Stimulated activated CD8-positive, alpha-beta memory T cell treated with anti-CD3 and anti-CD28 coated beads, Interleukin-12 subunit alpha, Interleukin-12 subunit beta, amount 100 ng/mL, for 1 hour (primary cell): Measurements from ENCODE around the gene WRAP53.
A peak's percentile ranks its signal among the peaks of the same experiment; 100 is the strongest.

ENCODE experiments used
- DNase-seq: peaks from one replicate; pipeline ENCODE4 v3.0.0-alpha.2; 2020; ENCODE audit warnings: low read depth

The WRAP53 gene

DNA sequence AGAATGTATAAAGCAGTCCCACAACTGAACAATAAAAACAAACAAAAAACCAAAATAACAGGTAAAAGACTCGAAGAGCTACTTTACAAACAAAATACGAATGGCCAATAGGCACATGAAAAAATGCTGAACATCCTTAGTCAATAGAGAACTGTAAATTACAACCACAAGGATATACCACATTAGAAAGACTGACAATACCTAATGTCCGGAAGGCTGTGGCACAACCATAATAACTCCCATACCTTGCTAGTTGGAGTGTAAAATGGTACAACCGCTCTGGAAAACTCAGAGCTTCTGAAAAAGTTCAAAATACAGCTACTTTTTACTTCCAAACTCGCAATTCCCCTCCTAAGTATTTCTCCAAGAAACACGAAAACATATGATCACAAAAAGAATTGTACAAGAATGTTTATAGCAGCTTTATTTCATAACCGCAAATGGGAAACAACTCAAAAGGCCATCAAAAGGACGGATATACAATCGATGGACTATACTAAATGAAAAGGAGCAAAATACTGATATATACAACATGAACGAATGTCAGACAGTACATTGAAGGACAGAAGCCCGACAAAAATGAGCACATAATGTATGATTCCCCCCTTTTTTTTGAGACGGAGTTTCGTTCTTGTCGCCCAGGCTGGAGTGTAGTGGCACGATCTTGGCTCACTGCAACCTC lies 3.3 kb upstream of the WRAP53 start:
- DNase-seq: no peak

DNA sequence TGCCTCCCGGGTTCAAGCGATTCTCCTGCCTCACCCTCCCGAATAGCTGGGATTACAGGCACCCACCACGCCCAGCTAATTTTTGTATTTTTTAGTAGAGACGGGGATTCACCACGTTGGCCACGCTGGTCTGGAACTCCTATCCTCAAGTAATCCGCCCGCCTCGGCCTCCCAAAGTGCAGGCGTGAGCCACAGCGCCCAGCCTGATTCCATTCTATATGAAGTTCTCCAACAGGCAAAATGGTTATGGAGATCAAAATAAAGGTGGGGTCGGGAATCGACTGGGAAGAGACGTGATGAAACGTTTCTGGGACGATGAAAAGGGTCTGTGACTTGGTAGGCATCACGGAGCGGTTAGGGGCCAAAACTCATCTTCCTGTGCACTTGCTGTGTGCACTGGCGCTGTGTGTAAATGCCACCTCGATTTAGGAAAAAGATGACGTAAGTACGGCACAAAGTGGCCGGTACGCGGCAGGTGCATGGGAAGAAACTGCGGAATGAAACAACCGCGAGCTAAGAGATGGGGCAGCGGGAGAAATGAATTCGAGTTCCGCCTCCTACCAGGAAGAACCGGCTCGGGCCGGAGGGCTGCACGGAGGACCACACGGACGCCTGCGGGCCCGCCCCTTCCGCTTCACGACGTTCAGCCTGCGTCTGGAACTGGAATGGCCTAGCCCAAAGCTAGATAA lies 2.6 kb upstream of the WRAP53 start:
- peak; percentile 78 for DNase-seq

DNA sequence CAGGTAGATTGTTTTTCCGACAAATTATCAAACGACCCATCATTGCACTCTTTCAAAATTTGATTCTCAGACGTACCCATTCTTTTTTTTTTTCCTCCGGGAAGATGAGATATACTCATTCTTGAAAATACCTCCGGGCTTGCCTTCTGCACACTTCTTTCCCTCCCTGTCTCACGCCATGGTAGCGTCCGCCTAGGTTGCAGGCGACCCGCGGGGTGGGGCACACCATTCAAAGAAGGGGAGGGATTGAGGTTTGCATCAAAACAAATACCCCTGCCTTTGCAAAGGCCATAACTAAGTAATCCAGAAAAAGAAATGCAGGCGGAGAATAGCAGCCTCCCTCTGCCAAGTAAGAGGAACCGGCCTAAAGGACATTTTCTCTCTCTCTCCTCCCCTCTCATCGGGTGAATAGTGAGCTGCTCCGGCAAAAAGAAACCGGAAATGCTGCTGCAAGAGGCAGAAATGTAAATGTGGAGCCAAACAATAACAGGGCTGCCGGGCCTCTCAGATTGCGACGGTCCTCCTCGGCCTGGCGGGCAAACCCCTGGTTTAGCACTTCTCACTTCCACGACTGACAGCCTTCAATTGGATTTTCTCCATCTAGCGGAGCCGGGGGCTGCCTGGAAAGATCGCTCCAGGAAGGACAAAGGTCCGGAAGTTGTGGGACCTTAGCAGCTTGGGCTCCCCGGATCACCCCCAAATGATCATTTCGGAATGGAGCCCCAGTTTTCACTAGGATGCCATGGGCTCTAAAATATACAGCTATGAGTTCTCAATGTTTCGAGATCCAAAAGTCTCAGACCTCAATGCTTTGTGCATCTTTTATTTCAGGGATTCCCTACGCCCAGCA lies 1.8 kb upstream of the WRAP53 start:
- DNase-seq: peak; percentile 60

DNA sequence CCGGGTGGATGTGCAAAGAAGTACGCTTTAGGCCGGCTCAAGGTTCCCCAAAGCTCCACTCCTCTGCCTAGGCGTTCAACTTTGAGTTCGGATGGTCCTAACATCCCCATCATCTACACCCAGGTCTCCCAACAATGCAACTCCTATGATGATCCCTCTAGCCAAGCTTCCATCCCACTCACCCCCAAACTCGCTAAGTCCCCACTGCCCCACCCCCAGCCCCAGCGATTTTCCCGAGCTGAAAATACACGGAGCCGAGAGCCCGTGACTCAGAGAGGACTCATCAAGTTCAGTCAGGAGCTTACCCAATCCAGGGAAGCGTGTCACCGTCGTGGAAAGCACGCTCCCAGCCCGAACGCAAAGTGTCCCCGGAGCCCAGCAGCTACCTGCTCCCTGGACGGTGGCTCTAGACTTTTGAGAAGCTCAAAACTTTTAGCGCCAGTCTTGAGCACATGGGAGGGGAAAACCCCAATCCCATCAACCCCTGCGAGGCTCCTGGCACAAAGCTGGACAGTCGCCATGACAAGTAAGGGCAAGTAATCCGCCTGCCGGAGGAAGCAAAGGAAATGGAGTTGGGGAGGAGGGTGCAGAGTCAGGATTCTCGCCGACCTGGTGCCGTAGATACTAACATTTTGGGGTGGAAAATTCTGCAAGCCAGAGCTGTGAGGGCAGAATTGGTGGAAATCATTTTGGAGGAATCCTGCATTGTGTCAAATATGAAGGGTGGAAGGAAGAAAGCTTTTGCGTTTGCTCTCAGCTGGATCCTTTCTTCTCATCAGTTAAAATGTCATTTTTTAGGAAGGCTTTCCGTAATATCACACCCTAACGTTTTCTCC lies 987 bp upstream of the WRAP53 start, which contains the start of gene TP53:
Gene TP53 (minus strand): TSS at position 419 of the 836 bp plus-strand sequence. CDS start 10,896 bp downstream, outside the sequence.
- peak; percentile 74 for DNase-seq

DNA sequence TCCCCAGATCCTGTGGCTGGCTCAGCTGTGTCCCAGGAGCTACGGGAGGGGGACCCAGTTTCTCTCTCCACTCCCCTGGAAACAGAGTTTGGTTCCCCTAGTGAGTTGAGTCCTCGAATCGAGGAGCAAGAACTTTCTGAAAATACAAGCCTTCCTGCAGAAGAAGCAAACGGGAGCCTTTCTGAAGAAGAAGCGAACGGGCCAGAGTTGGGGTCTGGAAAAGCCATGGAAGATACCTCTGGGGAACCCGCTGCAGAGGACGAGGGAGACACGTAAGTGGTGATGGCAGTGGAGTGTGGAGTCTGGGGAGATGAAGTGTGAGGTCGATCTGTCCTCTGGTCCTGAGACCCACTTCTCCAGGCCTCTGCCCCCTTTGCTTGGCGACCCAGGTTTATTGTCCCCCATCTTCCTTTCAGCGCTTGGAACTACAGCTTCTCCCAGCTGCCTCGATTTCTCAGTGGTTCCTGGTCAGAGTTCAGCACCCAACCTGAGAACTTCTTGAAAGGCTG lies 585 bp downstream of the WRAP53 start:
- no peak for DNase-seq

DNA sequence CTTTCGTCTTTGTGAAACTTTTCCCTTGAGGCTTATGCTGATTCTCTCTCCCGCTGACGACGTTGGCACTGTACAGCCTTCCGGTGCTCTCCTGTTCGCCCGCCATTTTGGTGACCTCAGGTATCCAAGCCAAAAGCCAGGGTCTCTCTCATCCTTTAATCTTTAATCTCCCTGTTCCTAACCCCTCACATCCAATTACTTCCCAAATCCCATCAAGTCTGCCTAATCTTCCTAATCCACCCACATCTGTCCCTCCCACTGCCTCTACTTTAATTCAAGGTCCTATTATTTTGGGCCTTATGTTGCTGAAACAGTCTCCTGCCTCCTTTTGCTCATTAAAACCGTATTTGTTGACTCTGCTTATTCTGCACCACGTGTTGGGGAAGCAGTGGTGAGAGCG lies 7.3 kb downstream of the WRAP53 start:
- no peak for DNase-seq

DNA sequence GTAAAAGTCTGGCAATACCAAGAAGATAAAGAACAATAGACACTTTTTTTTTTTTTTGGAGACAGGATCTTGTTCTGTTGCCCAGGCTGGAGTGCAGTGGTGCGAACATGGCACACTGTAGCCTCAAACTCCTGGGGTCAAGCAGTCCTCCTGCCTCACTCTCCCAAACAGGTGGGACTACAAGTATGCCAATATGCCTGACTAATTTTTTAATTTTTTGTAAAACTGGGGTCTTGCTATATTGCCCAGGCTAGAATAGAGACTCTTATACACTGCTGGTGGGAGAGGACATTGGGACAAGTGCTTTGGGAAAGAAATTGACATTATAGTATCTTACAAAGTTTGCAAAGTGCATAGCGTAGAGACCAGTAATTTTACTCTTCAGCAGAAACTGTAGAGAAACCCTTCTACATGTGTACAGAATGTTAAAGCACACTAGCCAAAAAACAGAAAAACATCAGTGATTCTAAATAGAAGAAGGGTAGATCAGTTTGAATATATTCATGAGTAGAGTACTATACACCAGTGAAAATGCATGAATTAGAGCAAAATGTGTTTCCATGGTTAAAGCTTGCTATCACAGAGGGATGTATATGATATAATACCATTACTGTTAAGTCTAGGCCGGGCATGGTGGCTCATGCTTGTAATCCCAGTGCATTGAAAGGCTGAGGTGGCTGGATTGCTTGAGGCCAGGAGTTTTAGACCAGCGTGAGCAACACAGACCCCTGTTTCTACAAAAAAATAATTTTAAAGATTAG lies 9.7 kb downstream of the WRAP53 start:
- no peak for DNase-seq

DNA sequence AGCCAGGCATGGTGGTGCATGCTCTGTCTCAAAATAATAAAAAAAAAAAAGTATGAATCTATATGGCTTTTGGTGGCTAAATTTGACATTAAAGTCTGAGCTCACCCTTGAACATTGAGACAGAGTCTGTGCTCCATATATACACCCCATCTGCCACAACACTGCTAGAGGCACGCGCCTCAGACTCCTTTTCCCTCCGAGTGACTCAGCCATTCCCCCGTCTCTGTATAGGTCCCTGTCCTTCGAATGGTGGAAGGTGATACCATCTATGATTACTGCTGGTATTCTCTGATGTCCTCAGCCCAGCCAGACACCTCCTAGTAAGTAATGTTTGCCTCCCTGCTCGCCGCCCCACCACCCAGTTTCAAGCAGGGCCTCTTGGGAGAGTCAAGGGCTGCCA lies 12.2 kb downstream of the WRAP53 start:
- no peak for DNase-seq

DNA sequence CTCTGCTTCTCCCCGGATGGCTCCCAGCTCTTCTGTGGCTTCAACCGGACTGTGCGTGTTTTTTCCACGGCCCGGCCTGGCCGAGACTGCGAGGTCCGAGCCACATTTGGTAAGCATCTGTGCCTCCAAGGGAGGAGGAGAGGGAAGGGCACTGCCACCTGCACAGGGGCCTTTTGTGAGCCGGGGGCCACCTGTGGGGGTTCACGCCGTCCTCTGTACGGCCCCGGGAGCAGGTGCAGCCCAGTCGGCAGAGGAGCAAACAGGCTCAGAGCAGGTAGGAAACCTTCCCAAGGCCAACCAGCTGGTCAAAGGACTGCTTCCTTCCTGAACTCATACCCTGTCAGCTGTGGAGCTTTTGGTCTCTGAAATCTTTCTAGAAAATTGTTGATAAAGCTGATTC lies 13.4 kb downstream of the WRAP53 start:
- DNase-seq: no peak

DNA sequence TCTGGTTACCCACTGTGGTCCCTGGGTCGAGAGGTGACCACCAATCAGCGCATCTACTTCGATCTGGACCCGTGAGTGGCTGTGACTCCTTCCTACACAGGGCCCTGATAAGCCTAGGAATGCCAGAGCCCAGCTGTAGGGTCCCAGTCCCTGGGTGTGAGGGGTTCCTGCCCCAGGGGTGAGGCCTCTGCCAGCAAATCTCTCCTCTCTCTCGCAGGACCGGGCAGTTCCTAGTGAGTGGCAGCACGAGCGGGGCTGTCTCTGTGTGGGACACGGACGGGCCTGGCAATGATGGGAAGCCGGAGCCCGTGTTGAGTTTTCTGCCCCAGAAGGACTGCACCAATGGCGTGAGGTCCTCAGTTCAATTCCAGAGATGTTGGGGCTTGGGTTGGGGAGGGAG lies 14.5 kb downstream of the WRAP53 start:
- no peak for DNase-seq

DNA sequence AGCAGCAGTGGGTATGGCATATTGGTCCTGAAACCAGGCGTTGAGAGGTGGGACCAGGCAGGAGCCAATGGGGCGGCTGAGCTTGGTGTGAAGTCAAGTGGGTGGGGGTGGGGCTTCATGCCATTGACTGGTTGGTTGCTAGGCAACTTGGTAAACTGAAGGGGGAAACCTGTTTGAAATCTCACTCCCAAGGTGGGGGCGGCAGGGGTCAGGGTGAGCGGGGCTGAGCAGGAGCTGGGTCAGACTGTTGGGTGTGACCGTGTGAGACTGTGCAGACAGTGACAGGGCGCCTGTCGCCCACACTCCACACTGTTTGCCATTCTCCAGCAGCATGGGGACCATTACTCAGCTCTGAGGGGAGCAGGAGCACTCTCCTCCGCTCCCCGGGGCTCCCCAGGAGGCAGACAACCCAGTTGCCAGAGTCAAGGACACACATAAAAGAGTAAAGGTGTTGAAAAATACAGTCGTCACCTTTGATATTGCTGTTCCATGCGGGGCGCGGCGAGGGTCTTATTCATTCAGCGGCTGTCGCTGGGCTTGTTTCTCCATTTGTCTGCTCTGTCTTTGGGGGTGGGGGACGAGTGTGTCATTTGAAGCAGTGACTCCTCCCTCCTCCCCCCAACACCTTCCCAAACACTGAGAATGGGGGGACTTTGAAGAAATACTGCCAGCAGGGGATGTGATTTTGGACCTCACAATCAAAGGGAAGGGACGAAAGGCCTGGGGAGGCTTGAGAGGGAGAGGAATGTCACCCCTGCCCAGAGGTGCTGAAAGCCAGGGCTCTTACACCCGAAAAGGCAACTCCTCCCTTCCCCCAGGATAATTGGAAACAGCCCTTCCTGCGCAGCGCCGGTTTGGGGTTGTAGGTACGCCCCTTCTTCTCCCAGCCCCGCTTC lies 15.6 kb downstream of the WRAP53 start:
- no peak for DNase-seq

DNA sequence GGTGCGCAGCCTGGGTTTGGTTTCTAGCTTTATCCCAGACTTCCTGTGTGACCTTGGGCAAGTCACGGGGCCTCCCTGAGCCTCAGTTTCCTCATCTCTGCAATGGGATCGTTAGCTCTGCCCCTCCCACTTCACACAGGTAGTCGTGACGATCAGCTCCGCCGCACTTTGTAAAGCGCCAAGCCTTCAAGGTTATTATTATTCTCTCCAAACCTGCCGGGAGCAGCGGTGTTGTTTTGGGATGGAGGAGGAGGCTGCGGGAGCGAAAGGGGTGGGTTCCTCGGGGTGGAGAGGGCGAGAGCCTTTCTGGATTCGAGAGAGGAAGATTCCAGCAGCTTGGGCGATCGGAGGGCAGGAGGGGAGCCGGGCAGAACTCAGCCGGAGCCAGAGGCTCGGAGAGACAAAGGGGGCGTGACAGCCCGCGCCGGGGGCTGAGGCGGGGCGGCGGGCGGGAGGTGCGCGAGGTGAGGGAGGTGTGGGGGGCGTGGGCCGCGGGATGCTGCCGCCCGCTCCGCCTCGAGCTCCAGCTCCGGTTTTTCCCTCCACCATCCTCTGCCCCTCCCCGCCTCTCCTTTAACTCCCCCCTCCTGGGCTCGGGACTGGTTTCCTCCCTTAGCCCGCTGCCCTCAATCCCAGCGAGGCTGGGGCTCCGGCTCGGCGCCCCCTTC lies 16.5 kb downstream of the WRAP53 start, which contains the start of gene EFNB3:
Gene EFNB3 (plus strand): TSS at position 602 of the 668 bp plus-strand sequence. CDS start 397 bp downstream, outside the sequence.
- no peak for DNase-seq

DNA sequence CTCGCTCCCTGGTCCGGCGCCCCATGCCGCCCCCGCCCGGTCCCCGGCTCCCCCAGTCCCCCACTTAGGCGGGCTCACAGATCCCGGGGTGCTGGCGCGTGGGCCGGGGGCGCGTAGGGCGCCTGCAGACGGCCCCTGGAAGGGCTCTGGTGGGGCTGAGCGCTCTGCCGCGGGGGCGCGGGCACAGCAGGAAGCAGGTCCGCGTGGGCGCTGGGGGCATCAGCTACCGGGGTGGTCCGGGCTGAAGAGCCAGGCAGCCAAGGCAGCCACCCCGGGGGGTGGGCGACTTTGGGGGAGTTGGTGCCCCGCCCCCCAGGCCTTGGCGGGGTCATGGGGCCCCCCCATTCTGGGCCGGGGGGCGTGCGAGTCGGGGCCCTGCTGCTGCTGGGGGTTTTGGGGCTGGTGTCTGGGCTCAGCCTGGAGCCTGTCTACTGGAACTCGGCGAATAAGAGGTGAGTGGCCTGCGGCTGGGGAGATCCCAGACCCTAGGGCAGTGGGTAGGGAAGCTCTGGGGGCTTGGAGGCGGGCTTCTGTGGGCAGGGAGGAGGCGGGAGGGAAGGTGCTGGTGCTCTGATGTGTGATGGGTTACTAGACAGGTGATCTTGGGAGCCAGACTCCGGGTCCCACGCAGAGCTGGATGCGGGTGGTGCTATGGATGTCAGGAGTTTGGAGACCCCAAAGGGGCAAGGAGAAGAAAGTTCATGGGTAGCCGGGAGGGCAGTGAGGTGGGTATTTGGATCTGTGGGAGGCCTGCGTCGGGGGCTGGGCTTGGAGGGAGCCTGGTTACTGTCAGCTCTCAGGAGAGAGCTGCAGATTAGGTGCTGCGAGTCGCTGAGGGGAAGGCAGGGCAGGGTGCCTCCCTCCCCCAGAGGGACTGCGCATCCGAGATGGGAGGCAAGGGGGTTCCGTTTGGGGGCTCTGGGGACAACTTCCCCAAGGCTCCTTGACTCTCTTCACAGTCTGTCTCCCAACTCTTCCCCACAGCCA lies 17.3 kb downstream of the WRAP53 start:
- DNase-seq: no peak

DNA sequence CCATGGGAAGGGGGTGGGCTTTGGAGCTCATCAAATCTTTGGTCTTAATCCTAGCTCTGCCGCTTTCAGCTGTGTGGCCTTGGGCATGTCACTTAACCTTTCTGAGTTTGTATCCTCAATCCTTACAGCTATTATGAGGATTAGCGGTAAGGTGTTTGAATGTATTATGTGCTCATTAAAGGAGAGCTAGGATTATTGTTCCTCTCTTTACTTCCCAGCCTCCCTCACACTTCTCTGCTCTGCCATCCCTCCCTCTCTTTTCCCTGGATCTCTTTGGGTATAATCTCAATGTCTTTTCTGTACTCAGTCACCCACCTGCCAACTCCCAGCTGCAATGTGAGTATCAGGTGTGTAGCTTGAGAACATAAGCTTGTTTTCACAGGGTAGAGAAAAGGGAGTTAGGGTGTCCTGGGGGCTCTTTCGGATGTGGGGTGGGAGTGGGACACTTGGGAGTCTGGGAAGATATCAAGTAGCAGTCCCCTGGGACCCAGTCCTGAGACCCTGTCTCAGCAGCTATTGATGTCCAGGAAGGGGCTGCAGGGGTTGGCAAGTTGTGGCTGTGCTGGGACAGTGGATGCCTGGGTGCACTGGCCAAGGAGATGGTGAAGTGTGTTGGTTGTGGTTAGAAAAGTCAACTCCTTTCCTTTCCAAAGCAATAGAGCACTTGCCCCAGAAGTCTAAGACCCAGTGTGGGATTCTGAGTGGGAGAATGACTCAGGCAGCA lies 18.5 kb downstream of the WRAP53 start:
- no peak for DNase-seq

DNA sequence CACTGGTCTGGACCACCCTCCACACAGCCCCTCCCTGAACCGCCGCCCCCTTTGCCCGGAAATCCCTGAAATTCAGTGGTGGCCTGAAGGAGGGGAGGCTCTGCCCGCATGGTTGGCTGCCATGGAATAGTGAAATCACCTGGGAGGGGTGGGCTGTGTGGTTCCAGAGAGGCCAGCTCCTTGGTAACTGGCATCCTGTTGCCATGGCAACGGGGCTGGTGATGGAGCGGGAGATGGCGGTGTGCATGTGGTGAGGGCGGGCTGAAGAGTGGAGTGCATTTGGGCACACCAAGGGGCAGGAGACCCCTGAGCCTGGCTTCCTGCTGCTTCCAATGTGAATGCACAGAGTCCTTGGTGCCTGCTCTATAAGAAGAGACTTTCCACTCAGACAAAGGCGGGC lies 19.2 kb downstream of the WRAP53 start:
- DNase-seq: no peak

DNA sequence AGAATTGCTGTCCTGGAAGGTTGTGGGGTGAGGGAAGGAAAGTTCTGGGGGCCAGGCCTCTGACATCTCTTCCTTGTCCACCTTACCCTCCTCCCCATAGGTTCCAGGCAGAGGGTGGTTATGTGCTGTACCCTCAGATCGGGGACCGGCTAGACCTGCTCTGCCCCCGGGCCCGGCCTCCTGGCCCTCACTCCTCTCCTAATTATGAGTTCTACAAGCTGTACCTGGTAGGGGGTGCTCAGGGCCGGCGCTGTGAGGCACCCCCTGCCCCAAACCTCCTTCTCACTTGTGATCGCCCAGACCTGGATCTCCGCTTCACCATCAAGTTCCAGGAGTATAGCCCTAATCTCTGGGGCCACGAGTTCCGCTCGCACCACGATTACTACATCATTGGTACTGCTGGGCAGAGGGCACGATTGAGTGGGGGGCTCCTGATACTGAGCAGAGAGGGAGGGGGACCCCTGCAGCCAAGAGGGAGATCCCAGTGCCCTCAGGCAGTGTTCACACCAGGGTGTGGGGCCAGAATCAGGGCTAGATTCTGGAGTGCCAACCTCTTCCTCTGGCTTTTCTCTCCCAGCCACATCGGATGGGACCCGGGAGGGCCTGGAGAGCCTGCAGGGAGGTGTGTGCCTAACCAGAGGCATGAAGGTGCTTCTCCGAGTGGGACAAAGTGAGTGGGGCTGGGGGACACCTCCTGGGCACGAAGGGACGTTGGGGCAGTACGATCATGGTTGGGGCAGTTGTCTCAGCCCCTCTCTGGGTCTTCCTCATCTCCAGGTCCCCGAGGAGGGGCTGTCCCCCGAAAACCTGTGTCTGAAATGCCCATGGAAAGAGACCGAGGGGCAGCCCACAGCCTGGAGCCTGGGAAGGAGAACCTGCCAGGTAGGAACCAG lies 19.8 kb downstream of the WRAP53 start:
- no peak for DNase-seq
